ENCODE data around the gene TSPAN15. TPM values are rescaled to one million over a fixed set of nuclear protein-coding genes. Genes with fewer than 3 reads are reported as not detected.

TSPAN15 gene
- total RNA-seq, 1 experiment from 2014 or later = 7.7 TPM

- Histone ChIP-seq H2AFZ (ENCODE audit: low read length) (no peak overlapping the region), H3K27me3 (ENCODE audit: insufficient read depth, low read length) (no peaks in the 10 kb centered on the region), H3K79me1 (ENCODE audit: insufficient read depth, low read depth, low read length, poor library complexity, severe bottlenecking) (no peaks in the 10 kb centered on the region), H2BK120ac (ENCODE audit: low read depth, low read length, poor library complexity, severe bottlenecking) (no peak overlapping the region), H3K4ac (ENCODE audit: low read depth, low read length) (no peak overlapping the region), H3K9ac (ENCODE audit: extremely low read depth, insufficient read length, low read length) (no peak overlapping the region), H4K5ac (ENCODE audit: insufficient read length, low read depth, low read length) (no peak overlapping the region), H3K14ac (ENCODE audit: insufficient read depth, low read length) (no peak overlapping the region), H2BK15ac (ENCODE audit: low read depth, low read length) (no peak overlapping the region), H4K91ac (ENCODE audit: insufficient read length, low read depth, low read length) (no peak overlapping the region), H3K4me2 (ENCODE audit: insufficient read depth, insufficient read length, low read length) (no peak overlapping the region), H3K18ac (ENCODE audit: insufficient read length, low read depth, low read length) (no peak overlapping the region), H3K4me1 (ENCODE audit: insufficient read depth, low read length) (no peaks in the 10 kb centered on the region), H2BK20ac (ENCODE audit: low read depth, low read length, poor library complexity, severe bottlenecking) (no peak overlapping the region), H2AK5ac (ENCODE audit: insufficient read length, low read length) (no peak overlapping the region), H3K27ac (ENCODE audit: insufficient read length, low read depth, low read length) (no peak overlapping the region), H3T11ph (ENCODE audit: low read length) (no peak overlapping the region), H2BK5ac (ENCODE audit: insufficient read length, low read length) (no peak overlapping the region), H3K9me3 (ENCODE audit: control insufficient read depth, low read depth, low read length) (peaks cover 10% of the 10 kb centered on the region), H4K20me1 (ENCODE audit: control insufficient read depth, insufficient read depth, insufficient read length) (no peaks in the 10 kb centered on the region), H2BK12ac (ENCODE audit: insufficient read length, low read depth, low read length) (no peak overlapping the region), H3K56ac (ENCODE audit: insufficient read length, low read depth, low read length) (no peak overlapping the region), H4K8ac (replicated peaks; ENCODE audit: insufficient read length, low read depth, low read length) (no peak overlapping the region), H3K79me2 (ENCODE audit: insufficient read depth, low read length) (no peaks in the 10 kb centered on the region), H3K23me2 (ENCODE audit: insufficient read length, low read depth, low read length, poor library complexity, severe bottlenecking) (no peaks in the 10 kb centered on the region), H3K23ac (ENCODE audit: insufficient read length, low read depth, low read length) (no peak overlapping the region)
- peaks cover 25 to 28% of the 10 kb centered on the region in 2 experiments for H3K9me3 Mint-ChIP-seq
- H3K36me3 Mint-ChIP-seq (ENCODE audit: insufficient read depth in 1 of 3, low read depth in 3 of 3) = peaks cover 0 to 24% (median 7%) of the 10 kb centered on the region in 3 experiments; a peak in 6 of 7 replicates
- peaks cover 14 to 31% of the 10 kb centered on the region in 2 experiments for H3K4me1 Mint-ChIP-seq
- peaks cover 68% of the 10 kb centered on the region for H3K27me3 Mint-ChIP-seq (ENCODE audit: low read depth)
- no peak overlapping the region for H3K27ac Mint-ChIP-seq
- no peak for DNase-seq
- no CpG with 5 or more reads among the region's 4 CpGs for WGBS (ENCODE audit: extremely low coverage, insufficient read length, low lambda C conversion rate)
- H3K4me3 Mint-ChIP-seq = no peak overlapping the region
- no peak for TF ChIP-seq CTCF (conservative IDR thresholded peaks at IDR 0.05)
Observed at GRCh38 chr10:69553328-69553727, 102.1 kb downstream of the TSPAN15 start.

Data from H9 (cell line).